ENCODE measurements around the gene CDH12. TPM values are rescaled to one million over a fixed set of nuclear protein-coding genes. Genes with fewer than 3 reads are reported as not detected.

Gene CDH12
- total and polyA plus RNA-seq, 2 donors (not counting 3 experiments of a cell fraction or from before 2014, with no cell fraction given) = 0.03 TPM; not detected in 1

DNA sequence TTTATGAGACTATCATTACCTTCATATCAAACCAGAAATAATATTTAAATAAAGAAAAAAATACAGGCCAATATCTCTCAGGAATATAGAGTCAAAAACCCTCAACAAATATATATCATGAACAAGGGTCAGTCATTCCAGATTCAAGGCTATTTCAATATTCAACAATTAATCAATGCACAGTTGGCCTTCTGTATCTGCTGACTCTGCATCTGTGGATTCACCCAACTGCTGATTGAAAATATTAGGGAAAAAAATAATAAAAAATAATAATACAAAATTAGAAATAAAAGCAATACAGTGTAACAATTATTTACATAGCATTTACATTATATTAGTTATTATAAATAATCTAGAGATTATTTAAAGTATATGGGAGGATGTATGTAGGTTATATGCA lies 1114.0 kb downstream of the CDH12 start:
- Histone ChIP-seq H3K4me1 (ENCODE audit: control insufficient read depth, extremely low read depth, insufficient read depth, low read length) (no peaks in the 10 kb centered on the region), H3K9ac (replicated peaks; ENCODE audit: extremely low read depth, insufficient read depth, low read length) (no peak overlapping the region), H3K4me2 (ENCODE audit: insufficient read depth, low read length) (no peak overlapping the region), H3K27me3 (ENCODE audit: control insufficient read depth in 2 of 2, insufficient read depth in 2 of 2, low read length in 2 of 2) (no peaks in the 10 kb centered on the region), H4K20me1 (replicated peaks; ENCODE audit: control insufficient read depth, extremely low read depth, insufficient read depth, low read length) (no peaks in the 10 kb centered on the region), H3K27ac (ENCODE audit: insufficient read depth, low read depth, low read length) (no peak overlapping the region), H3K9me3 (replicated peaks; ENCODE audit: control insufficient read depth, insufficient read depth, low read length) (no peaks in the 10 kb centered on the region), H3K4me3 (replicated peaks in 1 of 3; ENCODE audit: insufficient read depth in 1 of 3, low read depth in 1 of 3, low read length in 3 of 3) (no peak overlapping the region), H3K9me1 (replicated peaks; ENCODE audit: control insufficient read depth, extremely low read depth, insufficient read depth, low read length) (no peaks in the 10 kb centered on the region), H2AFZ (ENCODE audit: low read depth, low read length) (no peak overlapping the region), H3K36me3 (ENCODE audit: control insufficient read depth in 2 of 2, extremely low read depth in 1 of 2, insufficient read depth in 2 of 2, low read length in 2 of 2) (no peaks in the 10 kb centered on the region), H3K79me2 (ENCODE audit: control insufficient read depth, insufficient read depth, low read length) (no peaks in the 10 kb centered on the region)
- ChIA-PET POLR2A (no interaction called here), CTCF (no interaction called here)
- TF ChIP-seq MAX (IDR thresholded peaks at IDR 0.05; ENCODE audit: insufficient read depth, insufficient read length) (no peak), POLR2A (IDR thresholded peaks at IDR 0.05; ENCODE audit: low read depth, low read length) (no peak), POLR2AphosphoS5 (IDR thresholded peaks at IDR 0.05; ENCODE audit: insufficient read depth, low read depth, low read length) (no peak), JUN (IDR thresholded peaks at IDR 0.05; ENCODE audit: borderline replicate concordance, insufficient read depth, insufficient read length, low read depth) (no peak), EZH2 (IDR thresholded peaks at IDR 0.05; ENCODE audit: borderline replicate concordance, low read depth, low read length, severe bottlenecking) (no peak), FOS (IDR thresholded peaks at IDR 0.05; ENCODE audit: borderline replicate concordance, insufficient read depth, low read length) (no peak), CTCF (IDR thresholded peaks at IDR 0.05; ENCODE audit: extremely low read depth in 1 of 2, insufficient read depth in 1 of 2, low read depth in 1 of 2, low read length in 2 of 2) (no peak), MYC (IDR thresholded peaks at IDR 0.05; ENCODE audit: low read depth, low read length) (no peak), GATA2 (IDR thresholded peaks at IDR 0.05; ENCODE audit: insufficient read depth, insufficient read length, low read depth, low read length) (no peak)
- intact Hi-C loops (cut with micrococcal nuclease) = no loop called here
- dilution Hi-C loops (cut with MboI; ENCODE audit: extremely low pct_ligation_motif_present, low sequenced_read_pairs) = no loop called here
- FAIRE-seq (no peak), DNase-seq (ENCODE audit: low read depth, low spot score) (no peak)
- no TSS peak for BruUV-seq (replicated peaks)

Measured in endothelial cell of umbilical vein (primary cell).